ENCODE measurements around the gene UTP15.

UTP15 gene

GRCh38 chr5:73565139-73565968 lies at the start of gene UTP15, which contains the start of gene ANKRA2:
TSS of gene UTP15 (plus strand) at chr5:73565743. CDS start at chr5:73567345, 1,602 bp downstream.
TSS of gene ANKRA2 (minus strand) at chr5:73565639. CDS start at chr5:73562881, 2,758 bp downstream.
- no peak for TF ChIP-seq CTCF (IDR thresholded peaks at IDR 0.05; ENCODE audit: control insufficient read depth, insufficient read depth, low read depth, low read length, missing control alignments)
- H3K4me3 ChIP-seq (ENCODE audit: control insufficient read depth, low read depth, low read length) = peak within 1 kb of the TSS; percentile 69
- DNase-seq (ENCODE audit: low read depth) = peak; percentile 91

GRCh38 chr5:73519531-73520283 lies 45.8 kb upstream of the UTP15 start:
- H3K4me3 ChIP-seq (ENCODE audit: control insufficient read depth, low read depth, low read length) = no peak overlapping the region
- TF ChIP-seq CTCF (IDR thresholded peaks at IDR 0.05; ENCODE audit: control insufficient read depth, insufficient read depth, low read depth, low read length, missing control alignments) = peak; percentile 76
- no peak for DNase-seq (ENCODE audit: low read depth)

- TF ChIP-seq CTCF (IDR thresholded peaks at IDR 0.05; ENCODE audit: control insufficient read depth, insufficient read depth, low read depth, low read length, missing control alignments) = no peak
- DNase-seq (ENCODE audit: low read depth) = no peak
- no peak overlapping the region for H3K4me3 ChIP-seq (ENCODE audit: control insufficient read depth, low read depth, low read length)
Measured at GRCh38 chr5:73522989-73523388, 42.6 kb upstream of the UTP15 start.

- TF ChIP-seq CTCF (IDR thresholded peaks at IDR 0.05; ENCODE audit: control insufficient read depth, insufficient read depth, low read depth, low read length, missing control alignments) = no peak
- H3K4me3 ChIP-seq (ENCODE audit: control insufficient read depth, low read depth, low read length) = no peak overlapping the region
- DNase-seq (ENCODE audit: low read depth) = no peak
Measured at GRCh38 chr5:73523861-73524260, 41.7 kb upstream of the UTP15 start.

GRCh38 chr5:73525606-73526203 lies 39.8 kb upstream of the UTP15 start:
- H3K4me3 ChIP-seq (ENCODE audit: control insufficient read depth, low read depth, low read length) = no peak overlapping the region
- no peak for DNase-seq (ENCODE audit: low read depth)
- no peak for TF ChIP-seq CTCF (IDR thresholded peaks at IDR 0.05; ENCODE audit: control insufficient read depth, insufficient read depth, low read depth, low read length, missing control alignments)

GRCh38 chr5:73528248-73528647 lies 37.3 kb upstream of the UTP15 start:
- no peak for DNase-seq (ENCODE audit: low read depth)
- H3K4me3 ChIP-seq (ENCODE audit: control insufficient read depth, low read depth, low read length) = no peak overlapping the region
- no peak for TF ChIP-seq CTCF (IDR thresholded peaks at IDR 0.05; ENCODE audit: control insufficient read depth, insufficient read depth, low read depth, low read length, missing control alignments)
